SK-N-SH (cell line): ENCODE measurements around the gene ADCY4. TPM values are rescaled to one million over a fixed set of nuclear protein-coding genes. Genes with fewer than 3 reads are reported as not detected.

Experiments used
- CTCF ChIA-PET: fragments of 300-600, 350-600 bp; formaldehyde crosslinking; extraction: SDS; loops from one replicate; lab custom pipeline; 2021; lab: Yijun Ruan, JAX
- POLR2A ChIA-PET: fragments of 350-600 bp; sonication (Branson Sonifier 250); formaldehyde crosslinking; extraction: SDS; loops from one replicate; lab custom pipeline; 2020; ENCODE audit warnings: antibody characterized with exemption, inconsistent platforms; lab: Yijun Ruan, JAX
- DNase-seq: peaks from one replicate; pipeline ENCODE4 v3.0.0; 2012
- H2AFZ ChIP-seq: fragments of 200-600 bp; sonication (generic); 2 replicates; pipeline ENCODE4 v1.8.1; 2016; ENCODE audit warnings: antibody characterized with exemption, mild to moderate bottlenecking, low read depth
- H3F3A ChIP-seq: fragments of 200-600 bp; sonication (generic); replicated peaks from 2 replicates; pipeline ENCODE3; 2016; ENCODE audit warnings: antibody characterized with exemption, mild to moderate bottlenecking; ENCODE audit not compliant: insufficient read depth
- H3K27ac ChIP-seq, 2 experiments: fragments of 200-500 bp in 1 of 2; fragments of 200-600 bp in 1 of 2; sonication (Bioruptor generic) in 1 of 2; sonication (generic), shearing (Covaris generic) in 1 of 2; 2 replicates each; pipeline versions ENCODE4 v1.5.1 to v1.6.1; 2014 to 2016; ENCODE audit warnings: low read depth in 2 of 2, inconsistent platforms in 1 of 2, low read length in 1 of 2, mild to moderate bottlenecking in 1 of 2, mixed read lengths in 1 of 2
- H3K27me3 ChIP-seq: fragments of 200-600 bp; sonication (generic), shearing (Covaris generic); 2 replicates; pipeline ENCODE4 v1.6.1; 2016; ENCODE audit warnings: mixed run types; ENCODE audit not compliant: insufficient read depth
- H3K36me3 ChIP-seq, 2 experiments: fragments of 200-500 bp in 1 of 2; fragments of 200-600 bp in 1 of 2; sonication (Bioruptor generic) in 1 of 2; sonication (generic) in 1 of 2; replicated peaks in 1 of 2; 2 replicates each; pipeline versions ENCODE3 to v1.5.1; 2014 to 2016; ENCODE audit warnings: low read length in 1 of 2, mild to moderate bottlenecking in 1 of 2; ENCODE audit not compliant: insufficient read depth in 2 of 2, control insufficient read depth in 1 of 2
- H3K4me1 ChIP-seq, 2 experiments: fragments of 200-500 bp in 1 of 2; fragments of 200-600 bp in 1 of 2; sonication (Bioruptor generic) in 1 of 2; sonication (generic), shearing (Covaris generic) in 1 of 2; 2 replicates each; pipeline versions ENCODE4 v1.5.1 to v1.6.1; 2014 to 2016; ENCODE audit warnings: low read depth in 1 of 2, low read length in 1 of 2, mixed run types in 1 of 2; ENCODE audit not compliant: insufficient read depth in 2 of 2, control insufficient read depth in 1 of 2
- H3K4me2 ChIP-seq: fragments of 200-600 bp; sonication (generic), shearing (Covaris generic); 2 replicates; pipeline ENCODE4 v1.6.1; 2017; ENCODE audit warnings: mixed run types
- H3K4me3 ChIP-seq, 2 experiments: fragments of 200-500 bp in 1 of 2; fragments of 200-600 bp in 1 of 2; sonication (Bioruptor generic) in 1 of 2; sonication (generic), shearing (Covaris generic) in 1 of 2; 2 replicates each; pipeline versions ENCODE4 v1.5.1 to v1.8.1; 2014 to 2016; ENCODE audit warnings: low read depth in 2 of 2, inconsistent platforms in 1 of 2, low read length in 1 of 2, mild to moderate bottlenecking in 1 of 2, mixed read lengths in 1 of 2, moderate library complexity in 1 of 2
- H3K79me2 ChIP-seq: fragments of 200-600 bp; sonication (generic); 2 replicates; pipeline ENCODE4 v1.8.1; 2017; ENCODE audit warnings: mild to moderate bottlenecking; ENCODE audit not compliant: insufficient read depth
- H3K9ac ChIP-seq: fragments of 200-600 bp; sonication (generic); 2 replicates; pipeline ENCODE4 v1.6.1; 2017; ENCODE audit warnings: mixed run types
- H3K9me2 ChIP-seq: fragments of 200-600 bp; sonication (generic); 2 replicates; pipeline ENCODE4 v1.6.1; 2017; ENCODE audit warnings: mixed run types
- H3K9me3 ChIP-seq: fragments of 200-600 bp; sonication (generic); 2 replicates; pipeline ENCODE4 v1.6.1; 2017; ENCODE audit warnings: mixed run types, mild to moderate bottlenecking, moderate library complexity
- H4K20me1 ChIP-seq: fragments of 200-600 bp; sonication (generic); 2 replicates; pipeline ENCODE4 v1.6.1; 2017; ENCODE audit warnings: mild to moderate bottlenecking, mixed run types; ENCODE audit not compliant: insufficient read depth
- CHD2 ChIP-seq: fragments of 150-350 bp; IDR thresholded peaks from 2 replicates; pipeline ENCODE4 v1.6.1; 2018; ENCODE audit warnings: low read length; ENCODE audit not compliant: partially characterized antibody
- ELF1 ChIP-seq: IDR thresholded peaks from 2 replicates; pipeline ENCODE4 v1.4.0; 2012
- GATA2 ChIP-seq: sonication (generic); formaldehyde crosslinking; IDR thresholded peaks from 2 replicates; pipeline ENCODE4 v1.5.0; 2020; ENCODE audit warnings: mild to moderate bottlenecking, missing genetic modification reagents
- IRF3 ChIP-seq: fragments of 150-350 bp; IDR thresholded peaks from 2 replicates; pipeline ENCODE4 v1.6.1; 2016; ENCODE audit warnings: mild to moderate bottlenecking, low read depth, low read length
- MAX ChIP-seq: IDR thresholded peaks from 2 replicates; pipeline ENCODE4 v1.4.0; 2012; ENCODE audit warnings: low read depth
- MXI1 ChIP-seq: IDR thresholded peaks from 2 replicates; pipeline ENCODE4 v1.6.1; 2012; ENCODE audit warnings: mild to moderate bottlenecking, low read depth, low read length, improper control_type of control experiment
- NFIC ChIP-seq: IDR thresholded peaks from 2 replicates; pipeline ENCODE4 v1.4.0; 2012; ENCODE audit warnings: borderline replicate concordance
- PBX3 ChIP-seq: IDR thresholded peaks from 2 replicates; pipeline ENCODE4; 2012
- RAD21 ChIP-seq: IDR thresholded peaks from 2 replicates; pipeline ENCODE4 v1.6.1; 2012; ENCODE audit warnings: mild to moderate bottlenecking, low read length
- SIN3A ChIP-seq: IDR thresholded peaks from 2 replicates; pipeline ENCODE4 v1.6.1; 2012; ENCODE audit warnings: low read depth, mild to moderate bottlenecking, low read length, moderate library complexity, borderline replicate concordance
- SMC3 ChIP-seq: IDR thresholded peaks from 2 replicates; pipeline ENCODE4 v1.6.1; 2012; ENCODE audit warnings: low read depth, low read length, improper control_type of control experiment
- TAF1 ChIP-seq: IDR thresholded peaks from 2 replicates; pipeline ENCODE4 v1.6.1; 2012; ENCODE audit warnings: low read depth, mild to moderate bottlenecking, low read length, moderate library complexity, borderline replicate concordance
- TEAD4 ChIP-seq: IDR thresholded peaks from 2 replicates; pipeline ENCODE4 v1.4.0; 2012; ENCODE audit warnings: mild to moderate bottlenecking, borderline replicate concordance; ENCODE audit not compliant: insufficient read depth
- USF1 ChIP-seq: IDR thresholded peaks from 2 replicates; pipeline ENCODE4 v1.4.0; 2012; ENCODE audit warnings: low read depth, borderline replicate concordance
- USF2 ChIP-seq: fragments of 150-350 bp; IDR thresholded peaks from 2 replicates; pipeline ENCODE4 v1.6.1; 2017; ENCODE audit warnings: antibody characterized with exemption, low read length, low read depth, borderline replicate concordance
- ZBTB33 ChIP-seq: IDR thresholded peaks from 2 replicates; pipeline ENCODE4 v1.4.0; 2012; ENCODE audit warnings: low read depth, borderline replicate concordance
- WGBS: methylation state at CpG from one replicate; pipeline ENCODE4 v1.1.6; 2017; ENCODE audit warnings: low lambda C conversion rate; 5-methylcytosine and 5-hydroxymethylcytosine counted together
- polyA plus RNA-seq, 3 experiments: library from polyadenylated mRNA; depleted of rRNA; stranded (reverse); fragments of >200 nt; gene quantifications; 2 replicates each; pipeline ENCODE4 v1.2.3, GENCODE V29; 2012

Gene ADCY4
- polyA plus RNA-seq, 1 of the 3 experiments (the other 2 are of a cell fraction) = 0.08 TPM

GRCh38 chr14:24278424-24278823 is 56.4 kb downstream of the ADCY4 start:
- H3K36me3 ChIP-seq = no peaks in the 10 kb centered on the region
- H4K20me1 ChIP-seq = no peaks in the 10 kb centered on the region
- DNase-seq = no peak
- no peak overlapping the region for H3K4me3 ChIP-seq
- no peak overlapping the region for H3K9ac ChIP-seq
- H2AFZ ChIP-seq = no peak overlapping the region
- no peaks in the 10 kb centered on the region for H3K9me3 ChIP-seq
- no peak overlapping the region for H3K4me2 ChIP-seq
- H3F3A ChIP-seq = no peaks in the 10 kb centered on the region
- H3K79me2 ChIP-seq = no peaks in the 10 kb centered on the region
- H3K9me2 ChIP-seq = no peaks in the 10 kb centered on the region
- no peak overlapping the region for H3K27ac ChIP-seq
- ChIA-PET POLR2A (interaction anchor here (1.0 kb wide), 1 partner anchor 121 kb away, joined by 3 read pairs; the partner anchor contains the start of gene NYNRIN), CTCF (interaction anchor here (1.0 to 8.9 kb wide), 7 partner anchors 10 to 158 kb away, joined by 3 to 87 read pairs (median 5); partner anchors contain the start of genes CIDEB, DHRS1 and NOP9)
- peaks cover 0 to 12% of the 10 kb centered on the region in 2 experiments; a peak in 1 of 4 replicates for H3K4me1 ChIP-seq
- 89% methylated on average over 5 of the region's 5 CpGs for WGBS
- no peaks in the 10 kb centered on the region for H3K27me3 ChIP-seq
- no peak for TF ChIP-seq SMC3

- H3K9me2 ChIP-seq = no peaks in the 10 kb centered on the region
- ChIA-PET CTCF (interaction anchor here (0.8 to 8.9 kb wide), 5 partner anchors 20 to 153 kb away, joined by 3 to 87 read pairs (median 5); partner anchors contain the start of genes CIDEB, DHRS1 and NOP9), POLR2A (interaction anchor here (1.0 kb wide), 1 partner anchor 121 kb away, joined by 3 read pairs; the partner anchor contains the start of gene NYNRIN)
- no peak for TF ChIP-seq GATA2 (CRISPR knock-in tag)
- no peak for TF ChIP-seq NFIC
- TF ChIP-seq MXI1 = no peak
- TF ChIP-seq CHD2 = no peak
- TF ChIP-seq IRF3 = no peak
- TF ChIP-seq TEAD4 = no peak
- no peak for TF ChIP-seq MAX
- TF ChIP-seq RAD21 = no peak
- no peak for TF ChIP-seq USF2
- no peak for TF ChIP-seq SIN3A
- no peak for TF ChIP-seq USF1
- no peak for TF ChIP-seq ZBTB33
- TF ChIP-seq PBX3 = no peak
- TF ChIP-seq TAF1 = no peak
- TF ChIP-seq ELF1 = no peak
These were observed 57.1 kb downstream of the ADCY4 start for GRCh38 chr14:24277606-24278321.

More at GRCh38 chr14:24277606-24278321, 57.1 kb downstream of the ADCY4 start:
- no peaks in the 10 kb centered on the region for H3F3A ChIP-seq
- WGBS = 91% methylated on average over 11 of the region's 11 CpGs
- no peaks in the 10 kb centered on the region for H3K9me3 ChIP-seq
- H3K4me3 ChIP-seq = no peak overlapping the region
- no peaks in the 10 kb centered on the region for H3K27me3 ChIP-seq
- H3K27ac ChIP-seq = no peak overlapping the region
- no peaks in the 10 kb centered on the region for H4K20me1 ChIP-seq
- peaks cover 0 to 12% of the 10 kb centered on the region in 2 experiments; a peak in 1 of 4 replicates for H3K4me1 ChIP-seq
- H3K9ac ChIP-seq = no peak overlapping the region
- DNase-seq = no peak
- H3K4me2 ChIP-seq = no peak overlapping the region
- no peaks in the 10 kb centered on the region for H3K36me3 ChIP-seq
- no peak overlapping the region for H2AFZ ChIP-seq
- H3K79me2 ChIP-seq = no peaks in the 10 kb centered on the region
